ENCODE results near the gene CPT1B.

GRCh38 chr22:50625568-50626313, 47.5 kb upstream of the CPT1B start:
- TF ChIP-seq, protein P1, sequence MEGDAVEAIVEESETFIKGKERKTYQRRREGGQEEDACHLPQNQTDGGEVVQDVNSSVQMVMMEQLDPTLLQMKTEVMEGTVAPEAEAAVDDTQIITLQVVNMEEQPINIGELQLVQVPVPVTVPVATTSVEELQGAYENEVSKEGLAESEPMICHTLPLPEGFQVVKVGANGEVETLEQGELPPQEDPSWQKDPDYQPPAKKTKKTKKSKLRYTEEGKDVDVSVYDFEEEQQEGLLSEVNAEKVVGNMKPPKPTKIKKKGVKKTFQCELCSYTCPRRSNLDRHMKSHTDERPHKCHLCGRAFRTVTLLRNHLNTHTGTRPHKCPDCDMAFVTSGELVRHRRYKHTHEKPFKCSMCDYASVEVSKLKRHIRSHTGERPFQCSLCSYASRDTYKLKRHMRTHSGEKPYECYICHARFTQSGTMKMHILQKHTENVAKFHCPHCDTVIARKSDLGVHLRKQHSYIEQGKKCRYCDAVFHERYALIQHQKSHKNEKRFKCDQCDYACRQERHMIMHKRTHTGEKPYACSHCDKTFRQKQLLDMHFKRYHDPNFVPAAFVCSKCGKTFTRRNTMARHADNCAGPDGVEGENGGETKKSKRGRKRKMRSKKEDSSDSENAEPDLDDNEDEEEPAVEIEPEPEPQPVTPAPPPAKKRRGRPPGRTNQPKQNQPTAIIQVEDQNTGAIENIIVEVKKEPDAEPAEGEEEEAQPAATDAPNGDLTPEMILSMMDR (IDR thresholded peaks at IDR 0.05; ENCODE audit: insufficient read depth, low read depth, low read length), result no peak
- TF ChIP-seq EZH2 (IDR thresholded peaks at IDR 0.05; ENCODE audit: insufficient read depth, low read length), result no peak
